ENCODE data around the gene RAC3.

GRCh38 chr17:82016061-82016874, 15.2 kb upstream of the RAC3 start:
- TF ChIP-seq POLR2A (IDR thresholded peaks at IDR 0.05; ENCODE audit: borderline replicate concordance, extremely low read depth, insufficient read depth, insufficient read length) (no peak), CTCF (IDR thresholded peaks at IDR 0.05 in 2 of 3, conservative IDR thresholded peaks at IDR 0.05 in 1 of 3; ENCODE audit: borderline replicate concordance in 1 of 3, insufficient read depth in 1 of 3, low read depth in 2 of 3, low read length in 2 of 3) (no peak)
